ENCODE data around the gene TTI1.

The TTI1 gene

DNA sequence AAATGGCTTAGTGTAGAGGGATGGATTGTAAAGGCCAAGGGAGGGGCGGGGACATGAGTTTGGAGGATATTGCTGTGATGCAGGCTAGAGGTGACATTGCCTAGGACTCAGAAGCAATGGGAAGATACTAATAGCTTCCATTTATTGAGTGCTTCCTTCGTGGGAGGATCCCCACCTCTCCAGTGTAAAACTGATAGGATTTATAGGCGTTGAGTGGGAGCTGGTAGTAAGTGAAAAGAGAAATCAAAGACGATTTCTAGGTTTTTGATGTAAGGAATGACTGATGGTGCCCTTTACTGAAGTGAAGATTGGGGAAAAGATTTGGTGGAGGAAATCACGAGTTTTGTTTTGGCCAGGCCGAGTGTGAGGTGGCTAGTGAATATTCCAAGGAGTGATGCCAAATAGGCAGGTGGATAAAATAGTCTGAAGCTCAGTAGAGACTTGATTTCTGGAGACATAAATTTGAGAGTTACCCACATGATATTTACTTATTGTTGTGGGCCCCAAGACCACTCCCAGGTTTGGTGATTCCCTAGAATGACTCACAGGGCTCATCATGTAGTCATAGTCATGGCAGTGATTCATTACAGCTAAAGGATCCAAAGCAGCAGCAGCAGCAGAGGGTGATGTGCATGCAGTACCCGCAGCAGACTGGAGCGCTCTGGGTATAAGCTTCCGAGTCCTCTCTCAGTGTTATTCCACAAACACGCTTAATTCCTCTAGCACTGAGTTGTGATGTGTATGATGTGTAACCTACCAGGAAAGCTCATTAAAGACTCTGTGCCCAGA lies 10.4 kb upstream of the TTI1 start:
- in situ Hi-C loops (cut with HindIII; ENCODE audit: low pct_ligation_motif_present, low sequenced_read_pairs): no loop called here
- Histone ChIP-seq H3K36me3 (replicated peaks) (peaks cover 18% of the 10 kb centered on the region), H3K27ac (peak overlapping the region; percentile 63), H3K27me3 (replicated peaks) (no peaks in the 10 kb centered on the region), H3K4me3 (ENCODE audit: low read depth, low read length) (no peak overlapping the region)
- DNase-seq: peak; percentile 94
- TF ChIP-seq, protein P1, sequence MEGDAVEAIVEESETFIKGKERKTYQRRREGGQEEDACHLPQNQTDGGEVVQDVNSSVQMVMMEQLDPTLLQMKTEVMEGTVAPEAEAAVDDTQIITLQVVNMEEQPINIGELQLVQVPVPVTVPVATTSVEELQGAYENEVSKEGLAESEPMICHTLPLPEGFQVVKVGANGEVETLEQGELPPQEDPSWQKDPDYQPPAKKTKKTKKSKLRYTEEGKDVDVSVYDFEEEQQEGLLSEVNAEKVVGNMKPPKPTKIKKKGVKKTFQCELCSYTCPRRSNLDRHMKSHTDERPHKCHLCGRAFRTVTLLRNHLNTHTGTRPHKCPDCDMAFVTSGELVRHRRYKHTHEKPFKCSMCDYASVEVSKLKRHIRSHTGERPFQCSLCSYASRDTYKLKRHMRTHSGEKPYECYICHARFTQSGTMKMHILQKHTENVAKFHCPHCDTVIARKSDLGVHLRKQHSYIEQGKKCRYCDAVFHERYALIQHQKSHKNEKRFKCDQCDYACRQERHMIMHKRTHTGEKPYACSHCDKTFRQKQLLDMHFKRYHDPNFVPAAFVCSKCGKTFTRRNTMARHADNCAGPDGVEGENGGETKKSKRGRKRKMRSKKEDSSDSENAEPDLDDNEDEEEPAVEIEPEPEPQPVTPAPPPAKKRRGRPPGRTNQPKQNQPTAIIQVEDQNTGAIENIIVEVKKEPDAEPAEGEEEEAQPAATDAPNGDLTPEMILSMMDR (IDR thresholded peaks at IDR 0.05; ENCODE audit: low read depth, low read length, missing control alignments): peak; percentile 52

DNA sequence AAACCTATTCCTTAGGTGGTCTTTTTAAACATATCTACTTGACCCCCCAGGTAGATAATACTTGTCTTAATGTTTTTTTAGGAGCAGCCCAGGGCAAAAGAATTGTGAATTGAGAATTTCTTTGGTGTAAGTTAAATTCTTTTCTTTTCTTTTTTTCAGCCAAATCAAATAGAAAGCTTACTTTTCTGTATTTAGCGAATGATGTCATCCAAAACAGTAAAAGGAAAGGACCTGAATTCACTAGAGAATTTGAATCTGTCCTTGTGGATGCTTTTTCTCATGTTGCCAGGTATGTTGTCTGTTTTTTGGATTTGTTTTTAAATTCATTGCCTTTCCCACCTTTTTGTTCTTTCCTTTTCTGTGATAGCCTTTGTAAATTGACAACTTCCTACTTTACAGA lies 7.0 kb upstream of the TTI1 start:
- TF ChIP-seq, protein P1 (IDR thresholded peaks at IDR 0.05; ENCODE audit: low read depth, low read length, missing control alignments): no peak
- no peaks in the 10 kb centered on the region for H3K27me3 ChIP-seq (replicated peaks)
- H3K36me3 ChIP-seq (replicated peaks): peaks cover 8% of the 10 kb centered on the region
- H3K27ac ChIP-seq: no peak overlapping the region
- H3K4me3 ChIP-seq (ENCODE audit: low read depth, low read length): no peak overlapping the region
- DNase-seq: no peak
- in situ Hi-C loops (cut with HindIII; ENCODE audit: low pct_ligation_motif_present, low sequenced_read_pairs): no loop called here

DNA sequence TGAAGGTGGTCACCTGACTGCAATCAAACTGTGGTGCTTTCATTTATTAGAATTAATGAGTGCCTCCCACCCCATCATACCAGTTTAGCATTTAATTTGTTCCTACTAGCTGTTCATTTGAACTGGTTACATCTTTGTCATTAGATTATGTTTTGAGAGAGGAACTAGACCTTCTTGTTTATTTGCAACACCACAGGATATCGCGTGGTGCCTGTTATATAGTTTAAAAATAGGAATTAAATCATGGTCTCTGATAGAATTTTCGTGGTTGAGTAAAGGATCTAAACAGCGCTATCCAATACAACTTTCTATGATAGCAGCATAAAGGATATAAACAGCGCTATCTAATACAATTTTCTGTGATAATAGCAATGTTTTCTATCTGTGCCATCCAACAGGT lies 3.1 kb upstream of the TTI1 start:
- in situ Hi-C loops (cut with HindIII; ENCODE audit: low pct_ligation_motif_present, low sequenced_read_pairs): no loop called here
- TF ChIP-seq, protein P1 (IDR thresholded peaks at IDR 0.05; ENCODE audit: low read depth, low read length, missing control alignments): no peak
- DNase-seq: no peak
- no peaks in the 10 kb centered on the region for H3K36me3 ChIP-seq (replicated peaks)
- H3K27me3 ChIP-seq (replicated peaks): no peaks in the 10 kb centered on the region
- no peak overlapping the region for H3K27ac ChIP-seq
- no peak overlapping the region for H3K4me3 ChIP-seq (ENCODE audit: low read depth, low read length)

DNA sequence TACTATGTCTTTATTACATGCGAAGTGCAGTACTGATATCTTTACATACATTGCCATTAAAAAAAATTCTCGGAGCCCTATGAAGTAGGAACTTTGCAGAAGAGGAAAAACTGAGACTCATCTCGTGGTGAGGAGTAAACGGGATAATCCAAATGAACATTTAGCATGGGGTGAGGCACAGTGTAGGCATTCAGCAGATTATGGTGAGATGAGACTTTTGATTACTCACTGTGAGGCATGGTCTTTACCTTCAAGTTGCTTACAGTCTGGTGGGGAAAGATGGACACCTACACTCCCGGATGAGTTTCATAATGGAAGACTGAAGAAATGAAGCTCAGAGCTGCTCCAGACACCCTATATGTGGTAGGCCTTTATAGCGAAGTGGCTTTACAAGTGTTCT lies 1.7 kb upstream of the TTI1 start:
- TF ChIP-seq, protein P1 (IDR thresholded peaks at IDR 0.05; ENCODE audit: low read depth, low read length, missing control alignments): no peak
- peak overlapping the region; percentile 78 for H3K4me3 ChIP-seq (ENCODE audit: low read depth, low read length)
- in situ Hi-C loops (cut with HindIII; ENCODE audit: low pct_ligation_motif_present, low sequenced_read_pairs): no loop called here
- no peaks in the 10 kb centered on the region for H3K27me3 ChIP-seq (replicated peaks)
- no peak for DNase-seq
- H3K36me3 ChIP-seq (replicated peaks): no peaks in the 10 kb centered on the region
- no peak overlapping the region for H3K27ac ChIP-seq

DNA sequence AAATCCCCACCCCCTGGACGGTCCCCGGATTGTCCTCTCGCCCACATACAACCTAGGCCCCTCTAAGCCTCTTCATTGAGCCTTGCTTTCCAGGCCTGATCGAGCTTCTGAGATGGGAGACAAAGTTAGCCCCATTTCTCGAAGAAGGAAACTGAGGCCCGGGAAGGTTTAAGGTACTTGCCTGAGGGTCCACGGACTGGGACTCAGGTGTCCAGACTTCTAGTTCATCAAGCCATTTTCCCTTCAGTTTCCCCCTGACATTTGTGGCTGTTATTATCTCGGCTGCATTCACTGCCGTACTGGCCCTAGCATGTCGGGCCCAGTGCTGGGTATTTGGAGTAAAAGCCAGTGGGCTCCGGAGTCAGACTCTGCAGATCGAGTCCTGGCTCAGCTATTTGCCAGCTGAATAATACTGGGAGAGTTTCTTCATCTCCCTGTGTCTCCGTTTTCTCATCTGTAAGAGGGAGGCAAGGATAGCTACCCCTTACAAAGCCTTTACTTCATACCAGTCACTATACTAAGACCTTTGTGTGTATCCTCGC lies 923 bp upstream of the TTI1 start:
- H3K4me3 ChIP-seq (ENCODE audit: low read depth, low read length): peak overlapping the region; percentile 78
- H3K36me3 ChIP-seq (replicated peaks): no peaks in the 10 kb centered on the region
- H3K27me3 ChIP-seq (replicated peaks): no peaks in the 10 kb centered on the region
- in situ Hi-C loops (cut with HindIII; ENCODE audit: low pct_ligation_motif_present, low sequenced_read_pairs): no loop called here
- TF ChIP-seq, protein P1 (IDR thresholded peaks at IDR 0.05; ENCODE audit: low read depth, low read length, missing control alignments): no peak
- H3K27ac ChIP-seq: peak overlapping the region; percentile 74
- no peak for DNase-seq
